ENCODE results near the gene C1QTNF9.
"Not testable (repeated sequence)": the region's sequence is repeated elsewhere in the genome, so short reads cannot be mapped to it uniquely, and the experiment has no call there.

C1QTNF9 gene

DNA sequence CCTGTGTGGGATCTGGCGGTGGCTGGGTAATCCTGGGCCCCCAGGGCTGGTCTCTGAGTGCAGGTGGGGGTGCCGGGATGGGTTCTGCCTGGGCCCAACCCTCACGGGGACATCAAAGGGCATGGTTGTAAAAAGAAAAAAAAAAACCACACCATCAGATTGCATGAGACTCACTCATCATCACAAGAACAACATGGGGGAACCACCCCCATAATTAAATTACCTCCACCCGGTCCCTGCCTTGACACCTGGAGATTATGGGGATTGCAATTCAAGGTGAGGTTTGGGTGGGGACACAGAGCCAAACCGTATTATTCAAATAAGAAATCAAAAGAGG lies 14.3 kb downstream of the C1QTNF9 start:
- no peak for DNase-seq

DNA sequence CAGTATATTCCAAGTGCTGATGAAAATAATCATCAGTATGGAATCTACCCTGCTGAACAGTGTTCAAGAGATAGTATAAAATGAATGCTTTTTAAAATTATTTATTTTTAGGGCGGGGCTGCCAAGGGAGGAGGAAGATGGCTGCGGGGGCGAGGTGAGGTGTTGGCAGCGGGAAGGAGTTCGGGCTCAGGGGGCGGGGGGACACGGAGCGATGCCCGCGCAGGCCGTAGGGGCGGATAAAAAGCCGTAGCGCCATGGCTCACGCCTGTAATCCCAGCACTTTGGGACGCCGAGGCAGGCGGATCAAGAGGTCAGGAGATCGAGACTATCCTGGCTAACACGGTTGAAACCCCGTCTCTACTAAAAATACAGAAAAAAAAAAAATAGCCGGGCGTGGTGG lies 18.2 kb downstream of the C1QTNF9 start:
- not testable (repeated sequence) for DNase-seq

DNA sequence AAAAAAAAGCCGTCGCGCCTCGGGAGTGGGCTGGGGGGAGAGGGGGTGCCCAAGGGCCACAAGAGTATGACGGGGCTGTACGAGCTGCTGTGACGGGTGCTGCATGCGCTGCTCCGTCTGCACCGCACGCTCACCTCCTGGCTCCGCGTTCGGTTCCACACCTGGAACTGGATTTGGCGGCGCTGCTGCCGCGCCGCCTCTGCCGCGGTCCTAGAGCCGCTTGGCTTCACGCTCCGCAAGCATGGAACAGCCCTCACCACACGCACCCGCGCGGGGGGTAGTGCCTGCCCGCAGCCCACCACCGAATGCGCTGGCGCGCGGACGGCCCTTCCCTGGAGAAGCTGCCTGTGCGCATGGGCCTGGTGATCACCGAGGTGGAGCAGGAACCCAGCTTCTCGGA lies 18.8 kb downstream of the C1QTNF9 start:
- no peak for DNase-seq

DNA sequence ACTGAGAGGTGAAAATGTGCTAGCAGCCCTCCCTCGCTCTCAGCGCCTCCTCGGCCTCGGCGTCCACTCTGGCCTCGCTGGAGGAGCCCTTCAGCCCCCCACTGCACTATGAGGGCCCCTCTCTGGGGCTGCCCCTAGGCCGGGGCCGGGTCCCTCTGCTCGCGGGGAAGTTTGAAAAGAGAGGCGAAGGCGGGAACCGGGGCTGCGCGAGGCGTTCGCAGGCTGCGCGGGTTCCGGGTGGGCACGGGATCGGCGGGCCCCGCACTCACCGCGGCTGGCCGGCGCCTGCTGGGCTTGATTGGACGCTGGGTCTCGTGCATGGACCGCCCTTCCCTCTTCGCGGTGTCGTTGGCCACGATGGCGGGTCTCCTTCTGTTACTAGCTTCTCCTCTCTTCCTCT lies 29.3 kb downstream of the C1QTNF9 start:
- no peak for DNase-seq

DNA sequence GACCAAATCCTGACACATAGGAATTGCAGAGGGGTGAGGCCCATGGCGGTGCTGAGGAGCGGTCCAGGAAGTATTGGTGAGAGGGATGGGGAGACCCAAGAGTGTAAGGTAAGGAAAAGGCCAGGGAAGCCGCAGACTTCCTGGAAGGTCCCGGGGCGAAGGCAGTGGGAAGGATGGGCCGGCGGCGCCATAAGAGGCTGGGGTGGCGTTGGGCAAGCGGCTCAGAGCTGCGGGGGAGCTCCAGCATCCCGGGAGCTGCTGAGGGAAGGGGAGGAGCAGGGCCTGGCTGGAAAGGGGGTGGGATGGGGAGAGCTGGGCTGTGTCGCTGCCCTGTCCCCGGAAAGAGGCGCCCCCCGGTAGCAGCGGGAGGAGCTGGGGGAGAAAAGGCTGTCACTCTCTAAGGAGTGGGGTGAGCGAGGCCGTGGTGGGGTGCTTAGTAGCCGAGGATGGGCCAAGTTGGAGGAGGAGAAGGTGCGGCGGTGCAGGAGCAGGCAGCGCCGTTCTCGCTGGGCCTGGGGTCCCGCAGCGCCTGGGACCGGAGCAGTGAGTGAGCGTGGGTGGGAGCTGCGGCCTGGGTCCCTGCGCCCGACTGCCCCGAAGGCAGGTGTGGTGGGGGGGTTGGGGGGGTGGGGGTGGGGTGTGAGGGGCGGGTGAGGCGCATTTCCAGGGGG lies 30.7 kb downstream of the C1QTNF9 start:
- DNase-seq = no peak

DNA sequence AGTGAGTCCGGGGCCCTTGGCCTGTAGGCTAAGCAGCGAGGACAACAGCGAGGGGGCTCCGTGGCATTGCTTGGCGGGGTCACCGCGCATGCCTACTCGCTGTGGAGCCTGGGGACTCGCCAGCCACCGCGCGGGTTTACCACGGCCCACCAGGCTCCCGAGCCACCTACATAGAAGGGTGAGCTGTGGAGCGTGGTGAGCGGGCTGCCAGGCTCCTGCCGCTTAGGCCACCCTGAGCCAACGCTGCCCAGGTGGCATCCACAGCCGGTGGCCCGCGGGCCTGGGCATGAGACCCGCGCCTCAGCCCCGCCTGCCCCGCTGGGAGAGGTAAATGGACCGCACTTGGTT lies 31.2 kb downstream of the C1QTNF9 start:
- no peak for DNase-seq

DNA sequence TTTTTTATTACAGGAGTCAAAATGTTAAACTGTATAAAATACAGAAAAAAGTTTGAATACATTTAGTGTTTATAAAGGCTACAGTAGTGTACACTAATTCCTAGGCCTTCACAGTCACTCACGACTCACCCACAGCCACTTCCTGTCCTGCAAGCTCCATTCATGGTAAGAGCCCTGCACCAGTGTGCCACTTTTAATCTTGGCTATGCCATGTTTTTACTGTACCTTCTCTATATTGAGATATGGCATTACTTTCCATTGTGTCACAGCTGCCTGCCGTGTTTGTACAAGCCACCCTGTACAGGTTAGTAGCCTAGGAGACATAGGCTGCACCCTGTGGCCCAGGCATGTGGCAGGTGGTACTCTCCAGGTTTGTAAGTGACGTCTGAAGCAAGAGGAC lies 32.1 kb downstream of the C1QTNF9 start:
- DNase-seq = no peak

DNA sequence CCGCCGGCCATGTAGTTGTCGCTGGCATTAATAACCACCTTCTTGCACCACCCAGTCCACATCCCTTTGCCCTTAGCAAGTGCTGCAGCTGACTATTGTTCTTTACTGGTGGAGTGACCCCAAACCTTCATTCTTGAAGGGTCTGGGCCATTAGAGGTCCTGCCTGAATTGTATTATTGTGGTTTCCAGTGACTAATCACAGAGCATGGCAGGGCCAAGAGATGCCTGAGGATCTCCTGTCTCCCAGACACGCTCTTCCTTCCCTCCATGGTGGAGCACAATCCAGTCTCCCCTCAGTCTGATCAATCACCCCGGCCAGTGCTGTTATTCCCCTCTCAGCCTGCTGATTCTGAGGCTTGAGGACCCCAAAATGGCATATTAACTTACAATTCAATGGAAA lies 39.0 kb downstream of the C1QTNF9 start:
- no peak for DNase-seq

DNA sequence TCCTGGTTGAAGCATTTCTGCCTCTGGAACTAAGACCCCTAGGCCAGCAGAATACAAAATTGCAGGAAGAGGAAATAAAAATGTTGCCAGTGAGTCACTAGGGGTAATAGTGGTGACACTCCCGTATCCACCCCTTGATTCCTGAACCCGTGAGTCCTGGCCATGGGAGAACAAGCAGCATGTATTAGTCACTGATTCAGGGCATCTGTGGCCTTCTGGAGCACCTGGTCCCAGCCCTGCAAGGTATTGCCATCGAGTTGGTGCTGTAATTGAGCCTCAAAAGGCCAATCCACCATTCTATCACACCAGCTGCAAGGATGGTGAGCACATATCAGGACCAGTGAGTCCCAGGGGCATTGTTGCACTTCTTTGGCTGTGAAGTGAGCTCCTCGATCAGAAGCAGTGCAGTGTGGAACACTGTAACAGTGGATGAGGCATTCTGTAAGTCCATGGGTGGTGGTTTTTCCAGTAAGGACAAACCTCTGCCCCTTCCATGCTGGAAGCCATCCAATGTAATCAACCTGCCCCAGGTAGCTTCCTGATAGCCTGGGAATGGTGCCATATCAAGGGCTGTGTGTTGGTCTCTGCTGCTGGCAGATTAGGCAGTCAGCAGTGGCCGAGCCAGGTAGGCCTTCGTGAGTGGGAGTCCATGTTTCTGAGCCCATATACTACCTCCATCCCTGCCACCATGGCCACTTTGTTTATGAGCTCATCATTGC lies 39.6 kb downstream of the C1QTNF9 start:
- DNase-seq = no peak

DNA sequence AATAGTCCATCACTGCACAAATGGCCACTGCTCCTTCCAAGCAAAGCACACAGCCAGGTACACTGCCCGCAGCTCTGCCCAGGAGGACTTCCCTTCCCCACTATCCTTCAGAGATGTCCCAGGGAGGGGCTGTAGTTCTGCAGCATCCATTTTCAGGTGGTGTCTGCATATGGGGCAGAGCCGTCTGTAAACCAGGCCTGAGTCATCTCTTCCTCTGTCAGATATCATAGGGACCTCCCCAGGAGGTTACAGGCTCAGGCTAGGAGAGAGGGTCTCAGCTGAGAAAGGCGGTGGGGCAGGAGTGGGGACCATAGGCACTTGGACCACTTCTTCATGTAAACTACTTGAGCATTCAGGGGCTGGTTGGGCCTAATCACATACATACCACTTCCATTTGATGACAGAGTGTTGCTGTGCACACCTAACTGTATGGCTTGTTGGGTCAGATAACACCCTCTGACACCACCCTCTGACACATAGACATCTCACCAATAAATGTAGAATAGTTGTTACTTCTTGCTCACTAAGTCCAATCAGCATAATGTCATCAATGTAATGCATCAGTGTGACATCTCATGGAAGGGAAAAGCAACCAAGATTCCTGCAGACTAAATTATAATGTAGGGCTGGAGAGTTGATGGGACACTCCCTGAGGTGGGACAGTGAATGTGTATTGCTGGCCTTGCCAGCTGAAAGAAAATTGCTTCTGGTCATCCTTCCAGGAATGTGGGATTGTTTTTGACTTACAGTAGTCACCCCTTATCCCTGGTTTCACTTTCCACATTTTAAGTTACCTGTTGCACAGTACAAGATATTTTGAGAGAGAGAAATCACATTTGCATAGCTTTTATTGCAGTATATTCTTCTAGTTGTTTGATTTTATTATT lies 40.6 kb downstream of the C1QTNF9 start:
- not testable (repeated sequence) for DNase-seq

DNA sequence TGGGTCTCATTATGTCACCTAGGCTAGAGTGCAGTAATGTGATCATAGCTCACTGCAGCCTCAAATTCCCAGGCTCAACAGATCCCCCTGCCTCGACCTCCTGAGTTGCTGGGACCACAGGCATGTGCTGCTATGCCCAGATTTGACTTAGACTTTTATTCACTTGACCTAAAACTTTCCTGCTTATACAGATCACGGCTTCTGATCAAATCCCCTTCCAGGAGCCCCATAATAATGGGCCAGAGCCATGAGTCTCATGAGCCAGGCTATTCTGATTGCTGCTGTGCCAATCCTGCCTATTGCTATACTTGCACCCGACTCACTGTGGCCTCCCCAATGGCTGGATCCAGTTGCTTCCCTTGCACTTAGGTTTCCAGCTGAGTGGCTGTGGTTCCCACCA lies 42.0 kb downstream of the C1QTNF9 start:
- no peak for DNase-seq

DNA sequence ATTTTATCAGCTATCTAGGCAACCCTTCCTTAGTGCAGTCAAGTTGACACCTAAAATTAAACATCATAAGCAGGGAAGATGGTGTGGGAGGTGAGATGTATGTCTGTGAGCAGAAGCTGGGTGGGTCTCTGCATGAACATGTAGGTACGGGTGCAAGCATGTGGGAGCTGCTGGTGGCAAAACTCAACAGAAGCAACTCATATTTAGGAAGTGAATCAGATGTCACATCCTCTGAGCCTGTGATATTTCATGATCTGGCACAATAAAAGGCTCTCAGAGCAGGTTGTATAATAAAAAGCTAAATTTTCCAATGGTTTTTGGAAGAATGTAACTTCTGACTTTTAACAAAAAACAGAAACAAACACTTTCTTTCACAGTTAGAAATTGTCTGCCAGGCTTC lies 44.4 kb downstream of the C1QTNF9 start:
- no peak for DNase-seq

DNA sequence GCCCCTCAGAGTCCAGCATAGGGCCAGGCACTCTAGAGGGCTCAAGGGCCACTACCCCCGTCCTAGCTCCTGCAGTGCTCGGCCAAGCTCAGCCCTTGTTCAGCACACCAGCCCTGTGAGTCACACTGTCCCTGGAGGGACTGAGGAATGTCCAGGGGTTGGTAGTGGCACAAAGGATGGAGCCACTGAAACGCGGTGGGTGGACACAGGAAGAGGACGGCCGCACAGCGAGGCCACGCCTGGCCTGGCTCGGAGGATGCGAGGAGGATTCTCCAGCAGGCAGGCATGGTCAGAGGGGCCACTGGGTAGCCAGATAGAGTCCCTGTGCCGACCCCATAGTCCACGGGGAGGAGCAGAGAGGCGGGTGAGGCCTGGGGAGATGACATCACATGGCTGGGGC lies 45.7 kb downstream of the C1QTNF9 start:
- no peak for DNase-seq

DNA sequence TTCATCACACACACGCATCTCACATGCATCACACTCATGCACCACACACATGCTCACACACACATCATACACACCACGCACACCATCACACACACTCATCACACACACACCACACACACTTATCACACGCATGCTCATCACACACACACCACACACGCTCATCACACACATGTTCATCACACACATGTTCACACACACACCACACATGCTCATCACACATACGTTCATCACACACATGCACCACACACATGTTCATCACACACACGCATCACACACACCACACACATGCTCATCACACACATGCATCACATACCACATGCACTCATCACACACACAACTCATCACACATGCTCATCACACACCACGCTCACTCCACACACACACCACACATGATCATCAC lies 46.9 kb downstream of the C1QTNF9 start:
- DNase-seq = no peak

DNA sequence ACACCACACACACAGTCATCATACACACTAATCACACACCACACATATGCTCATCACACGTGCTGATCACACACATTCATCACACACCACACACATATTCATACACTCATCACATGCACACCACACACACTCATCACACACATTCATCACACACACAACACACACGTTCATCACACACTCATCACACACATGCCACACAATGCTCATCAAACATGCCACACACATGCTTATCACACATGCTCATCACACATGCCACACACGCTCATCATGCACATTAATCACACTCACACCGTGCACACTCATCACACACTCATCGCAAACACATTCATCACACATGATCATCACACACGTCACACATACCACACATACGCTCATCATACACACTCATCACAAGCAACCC lies 47.5 kb downstream of the C1QTNF9 start:
- no peak for DNase-seq

DNA sequence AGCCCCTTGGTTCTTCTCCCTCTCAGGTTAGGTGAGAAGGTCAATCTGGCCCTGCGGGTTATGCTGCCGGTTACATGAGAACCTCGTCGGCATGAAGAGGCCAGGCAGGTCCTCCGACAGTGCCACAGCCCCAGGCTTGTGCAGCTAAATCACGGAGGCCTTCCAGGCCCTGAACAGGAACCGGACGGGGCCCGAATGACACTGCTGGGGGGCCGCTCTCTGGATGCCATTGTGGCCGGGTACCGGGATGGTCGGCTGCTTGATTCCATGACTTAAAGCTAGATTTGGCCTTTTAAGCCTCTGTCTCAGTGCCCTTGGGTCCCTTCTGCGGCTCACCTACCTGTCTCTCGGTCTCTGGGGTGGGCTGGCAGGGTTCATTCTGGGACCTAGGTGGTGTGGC lies 48.4 kb downstream of the C1QTNF9 start:
- DNase-seq = no peak

DNA sequence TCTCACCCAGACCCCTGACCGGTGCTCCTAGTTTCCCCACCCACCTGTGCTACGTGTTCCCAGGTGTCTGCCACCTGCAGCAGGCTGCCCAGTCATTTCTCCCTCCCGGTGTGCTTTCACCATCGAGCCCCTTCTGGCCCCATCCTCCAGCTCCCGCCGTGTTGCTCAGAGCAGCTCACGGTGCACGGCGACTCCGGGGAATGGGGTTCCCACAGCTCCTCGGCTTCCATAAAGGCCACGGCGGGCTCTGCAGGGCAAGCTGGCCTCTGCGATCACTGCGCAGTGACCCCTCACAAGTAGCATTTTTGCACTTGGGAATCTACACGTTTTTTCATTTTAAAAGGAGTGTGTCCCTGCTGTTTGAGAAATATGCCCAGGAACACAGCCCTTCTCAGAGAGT lies 49.5 kb downstream of the C1QTNF9 start:
- DNase-seq = not testable (repeated sequence)

DNA sequence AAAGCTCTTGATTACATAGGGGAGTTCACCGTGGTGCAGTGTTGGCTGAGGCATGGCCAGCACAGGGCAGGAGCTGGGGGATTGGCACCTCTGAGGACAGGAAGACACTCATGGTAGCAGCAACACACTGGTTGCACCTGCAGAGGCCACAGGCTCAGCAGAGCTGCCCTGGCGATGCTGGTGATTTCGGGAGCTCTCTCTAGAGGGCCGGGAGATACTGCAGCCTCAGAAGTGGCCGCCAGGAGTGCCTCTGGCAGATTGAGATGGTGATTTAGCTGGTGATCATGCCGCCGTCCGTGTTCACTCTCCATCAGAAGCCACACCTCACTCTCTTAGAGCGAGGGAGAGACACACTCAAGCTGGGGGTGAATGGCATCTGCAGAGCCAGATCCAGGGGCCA lies 49.9 kb downstream of the C1QTNF9 start:
- not testable (repeated sequence) for DNase-seq

DNA sequence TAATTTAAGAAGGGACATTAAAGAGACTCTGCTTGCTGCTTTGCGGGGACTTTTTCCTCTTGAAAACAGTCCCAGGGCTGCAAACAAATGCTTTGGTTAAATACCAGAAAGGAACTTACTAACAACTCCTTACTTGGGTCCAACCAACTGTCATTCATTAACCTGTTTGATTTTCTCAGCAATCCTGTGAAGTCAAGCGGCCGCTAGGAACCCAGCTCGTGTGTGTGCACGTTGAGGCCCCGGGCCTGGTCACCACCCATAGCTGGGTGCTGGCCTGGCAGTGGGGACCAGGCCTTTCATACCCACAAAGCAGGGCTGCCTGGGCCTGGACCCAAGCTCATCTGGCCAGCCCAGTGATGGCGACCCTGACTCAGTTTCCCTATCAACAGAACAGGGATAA lies 50.7 kb downstream of the C1QTNF9 start:
- no peak for DNase-seq

DNA sequence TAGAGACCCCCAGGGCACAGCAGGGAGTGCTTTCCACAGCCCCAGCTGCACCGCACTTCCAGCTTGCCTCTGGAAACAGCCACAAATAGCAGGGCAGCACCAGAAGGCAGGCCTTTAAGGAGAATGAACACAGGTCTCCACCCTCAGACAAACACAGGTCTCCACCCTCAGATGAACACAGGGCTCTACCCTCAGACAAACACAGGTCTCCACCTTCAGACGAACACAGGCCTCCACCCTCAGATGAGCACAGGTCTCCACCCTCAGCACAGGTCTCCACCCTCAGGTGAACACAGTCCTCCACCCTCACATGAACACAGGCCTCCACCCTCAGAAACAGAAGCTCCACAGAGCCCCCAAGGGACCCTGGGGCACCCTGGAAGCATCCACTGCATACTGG lies 51.7 kb downstream of the C1QTNF9 start:
- DNase-seq = no peak

DNA sequence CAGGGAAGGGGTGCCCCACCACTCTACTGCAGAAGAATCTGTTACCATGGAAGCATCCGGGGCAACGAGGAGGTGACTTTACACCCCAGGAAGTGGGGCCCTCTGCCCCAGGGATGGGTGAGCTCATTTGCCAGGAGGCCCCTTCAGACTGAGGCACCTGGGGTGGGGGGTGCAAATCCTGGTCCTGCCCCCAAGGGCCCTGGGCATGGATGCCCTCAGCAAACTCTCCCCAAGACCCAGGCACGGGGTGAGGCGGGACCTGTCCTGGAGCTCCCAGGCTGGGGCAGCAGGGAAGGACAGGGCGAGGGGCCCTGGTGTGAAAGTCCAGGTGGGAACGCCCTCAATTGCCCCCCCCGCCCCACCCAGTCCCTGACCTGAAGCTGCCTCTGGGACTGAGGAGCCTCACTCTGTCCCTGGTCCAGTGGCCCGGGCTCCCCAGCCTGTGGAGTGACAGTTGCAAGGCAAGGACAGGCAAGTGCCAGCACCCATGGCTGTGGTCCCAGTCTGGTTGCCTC lies 52.5 kb downstream of the C1QTNF9 start:
- no peak for DNase-seq

DNA sequence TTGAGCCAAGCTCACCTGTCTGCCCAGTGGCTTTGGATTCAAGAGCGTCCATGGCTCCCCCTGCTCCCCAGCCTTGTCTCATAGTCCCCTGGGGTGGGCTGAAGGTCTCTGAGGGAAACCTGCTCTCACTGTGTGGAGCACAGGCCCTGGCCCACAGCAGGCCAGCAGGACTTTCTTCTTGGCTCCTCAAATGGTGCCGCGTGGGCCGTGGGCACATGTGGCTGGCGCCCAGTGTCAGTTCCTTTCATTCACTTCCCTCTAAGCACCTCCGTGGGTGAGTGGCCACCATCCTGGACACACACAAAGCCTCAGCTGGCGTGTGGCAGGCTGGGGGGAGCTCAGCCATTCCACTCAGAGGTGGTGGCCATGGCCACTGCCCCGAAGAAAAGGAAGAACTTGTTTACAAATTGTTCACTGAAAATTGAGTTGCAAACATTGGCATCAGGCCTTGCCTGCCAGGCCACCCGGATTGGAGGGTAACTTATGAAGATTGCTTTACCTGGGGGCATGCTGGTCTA lies 53.1 kb downstream of the C1QTNF9 start:
- DNase-seq = no peak

DNA sequence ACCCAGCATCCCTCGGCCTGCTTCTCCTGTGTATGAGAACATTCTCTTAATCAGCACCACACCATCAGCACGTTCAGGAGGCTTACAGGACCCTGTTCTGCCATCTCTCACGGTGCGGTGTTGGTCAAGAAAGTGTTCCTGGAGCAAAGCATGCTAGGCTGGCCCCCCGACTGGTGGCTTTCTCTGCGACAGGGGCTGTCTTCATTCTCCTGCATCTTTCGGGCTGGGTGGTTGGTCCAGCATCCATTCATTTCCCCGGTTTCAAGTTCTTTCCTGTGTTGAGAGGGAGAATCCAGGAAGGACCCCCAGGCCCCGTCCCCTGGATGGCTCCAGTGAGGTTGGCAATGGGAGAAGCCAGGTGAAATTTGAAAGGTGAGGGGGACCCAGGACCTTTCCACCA lies 55.8 kb downstream of the C1QTNF9 start:
- no peak for DNase-seq

DNA sequence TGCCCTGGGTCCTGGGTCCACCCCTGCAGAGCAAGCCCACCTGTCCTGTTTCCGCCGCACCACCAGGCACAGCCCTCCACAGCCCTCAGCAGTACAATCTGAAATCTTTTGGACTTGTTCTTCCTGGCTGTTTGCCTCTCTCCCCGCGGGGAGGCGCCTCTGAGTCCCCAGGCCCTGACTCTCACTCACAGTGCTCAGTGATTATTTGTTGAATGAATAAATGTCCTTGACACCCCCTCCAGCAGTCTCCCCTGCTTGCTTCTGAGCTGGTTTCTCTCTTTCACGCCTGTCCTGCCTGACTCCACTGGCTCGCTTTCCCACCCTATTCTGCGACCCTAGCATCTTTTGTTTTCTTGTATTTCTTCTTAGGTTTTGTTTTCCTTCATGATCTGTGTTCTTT lies 56.9 kb downstream of the C1QTNF9 start:
- DNase-seq = not testable (repeated sequence)

Data from CD4-positive, alpha-beta T cell treated with Interferon alpha-2 for 1 hour (primary cell).